ENCODE results near the gene CLEC20A.

CLEC20A gene

GRCh38 chr1:178537382-178538090, 40.8 kb upstream of the CLEC20A start (continued):
- TF ChIP-seq ZNF785 (tag by site-specific recombination; IDR thresholded peaks at IDR 0.05), result no peak
- TF ChIP-seq ZNF148 (tag by site-specific recombination; IDR thresholded peaks at IDR 0.05; ENCODE audit: borderline replicate concordance), result no peak

GRCh38 chr1:178536844-178537371, 40.1 kb upstream of the CLEC20A start:
- Histone ChIP-seq H3K36me3 (ENCODE audit: control insufficient read depth in 2 of 2, insufficient read depth in 1 of 2, low read length in 2 of 2) (no peaks in the 10 kb centered on the region), H3K9me3 (ENCODE audit: control insufficient read depth, insufficient read depth, low read depth, low read length) (no peaks in the 10 kb centered on the region), H3K4me1 (ENCODE audit: control insufficient read depth, insufficient read depth, low read length) (no peaks in the 10 kb centered on the region), H3K27ac (ENCODE audit: extremely low read depth, low read depth, low read length) (no peak overlapping the region), H3K4me3 (ENCODE audit: low read depth, low read length) (no peak overlapping the region)
- POLR2A ChIA-PET, result no interaction called here
- CTCF ChIA-PET, result interaction anchor here (0.8 to 2.6 kb wide), 4 partner anchors 10 to 466 kb away, joined by 3 to 12 read pairs (median 4); no protein-coding TSS in a partner anchor
- TF ChIP-seq ZNF16 (tag by site-specific recombination; IDR thresholded peaks at IDR 0.05; ENCODE audit: low read depth), result no peak
- no peak for TF ChIP-seq ZNF404 (tag by site-specific recombination; IDR thresholded peaks at IDR 0.05)
- peak; percentile 79 for TF ChIP-seq ZNF600 (tag by site-specific recombination; IDR thresholded peaks at IDR 0.05)
- TF ChIP-seq MZF1 (tag by site-specific recombination; IDR thresholded peaks at IDR 0.05; ENCODE audit: borderline replicate concordance), result no peak
- TF ChIP-seq, protein P1, sequence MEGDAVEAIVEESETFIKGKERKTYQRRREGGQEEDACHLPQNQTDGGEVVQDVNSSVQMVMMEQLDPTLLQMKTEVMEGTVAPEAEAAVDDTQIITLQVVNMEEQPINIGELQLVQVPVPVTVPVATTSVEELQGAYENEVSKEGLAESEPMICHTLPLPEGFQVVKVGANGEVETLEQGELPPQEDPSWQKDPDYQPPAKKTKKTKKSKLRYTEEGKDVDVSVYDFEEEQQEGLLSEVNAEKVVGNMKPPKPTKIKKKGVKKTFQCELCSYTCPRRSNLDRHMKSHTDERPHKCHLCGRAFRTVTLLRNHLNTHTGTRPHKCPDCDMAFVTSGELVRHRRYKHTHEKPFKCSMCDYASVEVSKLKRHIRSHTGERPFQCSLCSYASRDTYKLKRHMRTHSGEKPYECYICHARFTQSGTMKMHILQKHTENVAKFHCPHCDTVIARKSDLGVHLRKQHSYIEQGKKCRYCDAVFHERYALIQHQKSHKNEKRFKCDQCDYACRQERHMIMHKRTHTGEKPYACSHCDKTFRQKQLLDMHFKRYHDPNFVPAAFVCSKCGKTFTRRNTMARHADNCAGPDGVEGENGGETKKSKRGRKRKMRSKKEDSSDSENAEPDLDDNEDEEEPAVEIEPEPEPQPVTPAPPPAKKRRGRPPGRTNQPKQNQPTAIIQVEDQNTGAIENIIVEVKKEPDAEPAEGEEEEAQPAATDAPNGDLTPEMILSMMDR (tag by site-specific recombination; IDR thresholded peaks at IDR 0.05), result no peak

DNA sequence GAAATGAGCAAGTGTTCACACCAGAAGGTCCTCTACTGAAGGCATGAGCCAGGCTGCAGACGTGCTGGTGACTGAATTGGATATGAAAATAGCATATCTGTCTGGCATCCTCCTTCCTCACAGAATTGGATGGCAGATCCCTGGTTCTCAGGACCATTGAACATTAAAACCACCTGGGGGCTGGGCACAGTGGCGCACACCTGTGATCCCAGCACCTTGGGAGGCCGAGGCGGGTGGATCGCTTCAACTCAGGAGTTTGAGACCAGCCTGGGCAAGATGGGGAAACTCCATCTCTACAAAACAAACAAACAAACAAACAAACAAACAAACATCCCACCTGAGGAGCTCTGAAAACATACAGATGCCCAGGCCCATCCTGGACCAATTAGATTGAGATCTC, 39.6 kb upstream of the CLEC20A start:
- Histone ChIP-seq H3K36me3 (ENCODE audit: control insufficient read depth in 2 of 2, insufficient read depth in 1 of 2, low read length in 2 of 2) (no peaks in the 10 kb centered on the region), H3K27ac (ENCODE audit: extremely low read depth, low read depth, low read length) (no peak overlapping the region), H3K9me3 (ENCODE audit: control insufficient read depth, insufficient read depth, low read depth, low read length) (no peaks in the 10 kb centered on the region), H3K4me1 (ENCODE audit: control insufficient read depth, insufficient read depth, low read length) (no peaks in the 10 kb centered on the region), H3K4me3 (ENCODE audit: low read depth, low read length) (no peak overlapping the region)
- ChIA-PET CTCF (interaction anchor here (0.8 to 1.1 kb wide), 2 partner anchors 10 to 226 kb away, joined by 3 read pairs; no protein-coding TSS in a partner anchor), POLR2A (no interaction called here)
- TF ChIP-seq ZBTB20 (tag by site-specific recombination; IDR thresholded peaks at IDR 0.05) (peak; percentile 15; the same call in 1 of the 2 replicates), ZNF280D (tag by site-specific recombination; IDR thresholded peaks at IDR 0.05) (no peak)
